Activated naive CD8-positive, alpha-beta T cell (primary cell): ENCODE measurements around the gene WWC1.

Experiments
- H3K27ac Mint-ChIP-seq: one replicate; pipeline ENCODE4 v1.8.0; 2021; ENCODE audit warnings: mixed read lengths
- H3K27me3 Mint-ChIP-seq: one replicate; pipeline ENCODE4 v1.8.0; 2021; ENCODE audit warnings: mixed read lengths
- H3K36me3 Mint-ChIP-seq: one replicate; pipeline ENCODE4 v1.8.0; 2021; ENCODE audit warnings: mixed read lengths
- H3K4me1 Mint-ChIP-seq: one replicate; pipeline ENCODE4 v1.8.0; 2021; ENCODE audit warnings: low read depth, mixed read lengths
- H3K4me3 Mint-ChIP-seq: one replicate; pipeline ENCODE4 v1.8.0; 2021; ENCODE audit warnings: mild to moderate bottlenecking, mixed read lengths
- H3K9me3 Mint-ChIP-seq: one replicate; pipeline ENCODE4 v1.8.0; 2021; ENCODE audit warnings: low read depth, mixed read lengths

Gene WWC1

DNA sequence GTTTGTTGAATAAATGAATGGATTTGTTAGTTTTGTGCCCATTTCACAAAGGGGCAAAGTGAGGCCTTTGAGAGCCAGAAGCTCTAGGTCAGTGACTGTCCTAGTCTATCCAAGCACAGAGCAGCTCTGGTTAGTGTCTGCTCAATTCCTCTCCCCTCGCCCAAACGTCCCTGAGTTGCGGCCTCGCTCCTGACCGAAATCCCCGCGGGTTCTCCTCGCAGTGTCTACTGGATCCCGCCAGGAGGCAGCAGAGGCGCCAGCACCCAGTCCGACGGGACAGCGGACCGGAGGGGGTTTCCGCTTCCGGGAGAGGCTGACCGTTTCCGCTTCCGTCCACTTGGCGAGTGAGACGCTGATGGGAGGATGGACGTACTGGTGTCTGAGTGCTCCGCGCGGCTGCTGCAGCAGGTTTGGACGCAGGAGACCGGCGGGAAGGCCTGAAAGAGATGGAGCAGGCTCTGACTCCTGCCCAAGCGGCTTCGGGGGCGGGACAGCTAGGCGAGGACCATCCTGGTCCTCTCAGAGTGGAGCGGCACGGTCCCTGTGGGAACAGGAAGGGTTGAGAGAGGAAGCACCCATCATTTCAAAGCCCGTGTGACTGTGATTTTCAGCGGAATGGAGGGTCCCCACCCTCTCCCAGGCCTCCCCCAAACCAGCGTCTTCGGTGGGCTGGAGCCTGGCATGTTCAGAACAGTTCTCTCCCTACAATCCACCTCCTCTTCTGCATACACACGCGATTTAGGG is 194.9 kb downstream of the WWC1 start, which contains the start of gene RARS1:
Gene RARS1 (plus strand): TSS at position 336 of the 744 bp plus-strand sequence. CDS start 28 bp downstream, at position 364.
- Mint-ChIP-seq H3K4me1 (peaks cover 34% of the 10 kb centered on the region), H3K36me3 (peaks cover 7% of the 10 kb centered on the region), H3K4me3 (peak within 1 kb of the TSS; percentile 100), H3K9me3 (no peaks in the 10 kb centered on the region), H3K27me3 (peaks cover 3% of the 10 kb centered on the region), H3K27ac (peak within 1 kb of the TSS; percentile 96)

DNA sequence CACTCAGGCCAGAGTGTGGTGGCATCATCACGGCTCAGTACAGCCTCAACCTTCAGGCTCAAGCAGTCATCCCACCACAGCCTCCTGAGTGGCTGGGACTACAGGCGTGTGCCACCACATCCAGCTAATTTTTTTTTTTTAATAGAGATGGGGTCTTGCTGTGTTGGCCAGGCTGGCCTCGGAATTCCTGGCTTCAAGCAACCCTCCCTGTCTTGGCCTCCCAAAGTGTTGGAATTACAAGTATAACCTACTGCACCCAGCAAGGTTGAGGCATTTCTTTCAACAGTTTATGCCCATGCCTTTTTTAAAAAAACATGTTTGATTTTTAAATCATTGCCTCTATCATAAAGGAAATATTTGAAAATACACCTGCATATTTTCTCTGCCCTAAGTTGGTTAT is 197.6 kb downstream of the WWC1 start:
- Mint-ChIP-seq H3K9me3 (no peaks in the 10 kb centered on the region), H3K4me1 (peaks cover 34% of the 10 kb centered on the region), H3K36me3 (peaks cover 15% of the 10 kb centered on the region), H3K4me3 (peak overlapping the region; percentile 27), H3K27ac (no peak overlapping the region), H3K27me3 (peaks cover under 1% of the 10 kb centered on the region)

DNA sequence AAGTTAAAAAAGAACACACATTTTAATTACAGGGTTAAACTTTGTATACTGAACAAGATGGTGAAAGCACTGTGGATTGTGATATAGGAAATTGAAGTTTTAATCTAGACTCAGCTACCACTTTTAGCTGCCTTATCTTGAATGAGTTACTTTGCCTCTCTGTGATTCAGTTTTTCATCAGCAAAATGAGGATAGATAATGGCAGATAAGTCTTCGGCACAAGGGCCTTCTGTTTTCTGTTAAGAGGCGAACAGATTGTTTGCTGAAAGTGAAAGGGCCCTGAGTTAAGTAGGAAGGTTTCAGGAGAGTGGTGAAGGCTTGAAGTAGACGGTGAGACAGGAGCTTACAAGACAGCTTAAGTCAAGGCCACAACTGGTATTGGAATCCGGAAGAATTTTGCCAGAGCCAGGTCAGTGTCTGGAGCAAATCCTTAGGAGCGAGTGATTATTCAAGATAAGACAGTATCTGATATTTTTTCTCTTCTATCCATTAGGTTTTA is 202.7 kb downstream of the WWC1 start:
- H3K4me3 Mint-ChIP-seq, result no peak overlapping the region
- H3K27ac Mint-ChIP-seq, result no peak overlapping the region
- H3K27me3 Mint-ChIP-seq, result no peaks in the 10 kb centered on the region
- H3K9me3 Mint-ChIP-seq, result no peaks in the 10 kb centered on the region
- peaks cover 18% of the 10 kb centered on the region for H3K36me3 Mint-ChIP-seq
- H3K4me1 Mint-ChIP-seq, result peaks cover 14% of the 10 kb centered on the region

DNA sequence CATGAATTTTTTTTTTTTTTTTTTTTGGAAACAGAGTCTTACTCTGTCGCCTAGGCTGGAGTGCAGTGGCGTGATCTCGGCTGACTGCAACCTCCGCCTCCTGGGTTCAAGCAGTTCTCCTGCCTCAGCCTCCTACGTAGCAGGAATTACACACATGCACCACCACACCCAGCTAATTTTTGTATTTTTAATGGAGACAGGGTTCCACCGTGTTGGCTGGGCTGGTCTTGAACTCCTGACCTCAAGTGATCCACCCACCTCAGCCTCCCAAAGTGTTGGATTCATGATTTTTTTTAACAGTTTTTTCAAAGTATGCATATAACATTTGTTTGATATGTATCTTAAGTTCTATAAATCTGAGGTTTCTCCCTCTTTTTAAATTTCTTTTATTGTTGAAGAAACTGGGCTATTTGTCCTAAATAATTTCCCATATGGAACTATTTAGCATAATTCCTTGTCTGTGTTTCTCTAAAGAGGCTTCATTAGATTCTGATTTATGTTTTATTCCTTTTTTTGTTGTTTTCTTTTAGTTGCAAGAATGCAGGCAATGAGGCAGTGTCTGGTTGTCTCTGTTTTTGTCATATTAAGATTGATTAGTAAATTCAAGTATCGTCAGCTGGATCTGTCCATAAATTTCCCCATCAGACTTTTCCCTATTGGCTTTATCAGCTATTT is 211.3 kb downstream of the WWC1 start:
- Mint-ChIP-seq H3K27me3 (no peaks in the 10 kb centered on the region), H3K9me3 (no peaks in the 10 kb centered on the region), H3K27ac (no peak overlapping the region), H3K4me3 (no peak overlapping the region), H3K4me1 (no peaks in the 10 kb centered on the region), H3K36me3 (no peaks in the 10 kb centered on the region)

DNA sequence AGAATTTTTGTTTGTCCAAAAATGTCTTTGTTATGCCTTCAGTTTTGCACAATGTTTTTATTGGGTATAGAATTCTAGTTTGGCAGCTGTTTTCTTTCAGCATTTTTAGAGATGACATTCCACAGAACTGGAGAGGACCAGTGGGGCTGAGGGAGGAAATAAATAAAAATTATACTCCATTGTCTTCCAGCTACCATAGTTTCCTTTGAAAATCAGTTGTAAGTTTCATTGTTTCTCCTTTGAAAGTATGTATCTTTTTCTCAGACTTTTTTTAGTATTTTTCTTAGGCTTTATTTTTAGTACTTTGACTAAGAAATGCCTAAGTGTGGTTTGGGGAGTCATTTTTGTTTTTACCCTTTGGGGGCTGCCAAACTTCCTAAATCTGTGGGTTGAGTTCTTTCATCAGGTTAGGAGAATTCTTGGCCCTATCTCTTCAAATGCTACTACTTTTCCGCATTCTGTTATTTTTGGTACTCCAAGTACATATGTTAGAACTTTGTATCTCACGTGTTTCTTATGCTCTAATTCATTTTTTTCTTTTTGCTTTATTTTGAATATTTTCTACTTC is 222.5 kb downstream of the WWC1 start:
- Mint-ChIP-seq H3K9me3 (no peaks in the 10 kb centered on the region), H3K36me3 (peaks cover 37% of the 10 kb centered on the region), H3K4me1 (no peaks in the 10 kb centered on the region), H3K27ac (no peak overlapping the region), H3K4me3 (no peak overlapping the region), H3K27me3 (no peaks in the 10 kb centered on the region)
